ENCODE data around the gene UFD1. TPM values are rescaled to one million over a fixed set of nuclear protein-coding genes. Genes with fewer than 3 reads are reported as not detected.

The UFD1 gene
- total RNA-seq, 1 experiment from 2014 or later: 62.3 TPM

DNA sequence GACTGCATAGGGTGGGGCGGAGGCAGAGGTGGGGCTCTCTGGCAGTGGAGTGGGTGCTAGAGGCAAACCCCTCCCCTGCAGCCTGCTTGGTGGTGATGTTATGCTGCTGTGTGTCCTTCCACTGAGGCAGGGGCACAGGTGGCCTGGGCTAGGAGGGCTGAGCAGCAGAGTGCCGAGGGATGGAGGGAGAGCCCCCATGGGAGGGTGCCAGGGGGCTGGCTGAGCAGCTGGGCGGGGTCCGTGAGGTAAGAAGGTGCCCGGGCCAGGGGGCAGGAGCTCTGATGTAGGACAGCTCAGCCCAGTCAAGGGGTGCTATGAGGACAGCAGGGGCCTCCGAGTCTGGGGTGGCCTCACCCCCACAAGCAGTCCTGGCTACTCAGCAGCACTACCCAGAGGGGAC, 41.0 kb upstream of the UFD1 start:
- no peaks in the 10 kb centered on the region for H3K27me3 Mint-ChIP-seq (ENCODE audit: insufficient read depth, unreplicated experiment)

DNA sequence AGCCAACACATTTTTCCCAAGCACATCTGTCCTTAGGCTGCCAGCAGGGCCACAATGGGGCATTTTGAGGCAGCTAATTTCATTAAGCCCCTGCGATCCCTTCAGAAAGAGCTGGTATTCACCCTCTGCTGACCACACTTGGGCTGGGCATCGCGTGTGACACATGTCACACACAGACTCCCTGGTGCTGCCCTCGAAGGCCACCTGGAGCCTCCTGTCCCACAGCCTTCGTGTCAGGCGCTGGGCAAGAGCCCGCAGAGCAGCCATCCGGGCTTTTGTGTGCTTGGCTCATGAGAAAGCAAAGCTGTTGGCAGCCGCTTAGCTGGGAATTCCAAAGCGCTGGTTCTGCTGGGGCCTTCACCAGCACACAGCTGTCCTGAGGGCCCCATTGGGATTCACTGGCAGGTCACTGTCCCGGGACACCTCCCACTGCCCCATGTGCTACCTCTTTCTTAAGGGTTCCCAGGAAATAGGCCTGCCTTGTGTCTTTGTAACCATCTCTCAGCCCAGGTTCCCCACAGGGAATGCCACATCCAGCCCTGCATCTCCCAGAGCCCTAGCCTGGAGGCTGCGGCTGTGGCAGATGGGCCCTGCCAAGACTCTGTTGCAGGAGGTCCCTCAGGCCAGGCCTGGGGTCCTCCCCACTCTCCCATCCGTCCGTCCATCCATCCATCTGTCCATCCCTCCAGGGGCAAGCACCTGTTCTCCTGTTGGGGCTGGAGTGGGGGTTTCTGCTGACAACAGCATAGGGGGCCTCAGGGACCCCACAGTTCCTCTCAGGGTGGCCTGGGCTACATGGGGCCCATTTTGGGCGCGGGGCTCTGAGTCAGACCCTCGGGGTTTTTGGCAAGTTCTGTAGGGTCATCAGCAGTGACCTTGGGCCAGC, 40.3 kb upstream of the UFD1 start:
- no peak for DNase-seq (ENCODE audit: unreplicated experiment)
- Mint-ChIP-seq H3K36me3 (ENCODE audit: insufficient read depth, unreplicated experiment) (peaks cover 9% of the 10 kb centered on the region), H3K27ac (ENCODE audit: low read depth, unreplicated experiment) (no peak overlapping the region), H3K4me3 (ENCODE audit: unreplicated experiment) (no peak overlapping the region), H3K27me3 (ENCODE audit: insufficient read depth, unreplicated experiment) (no peaks in the 10 kb centered on the region), H3K4me1 (ENCODE audit: insufficient read depth, unreplicated experiment) (no peaks in the 10 kb centered on the region), H3K9me3 (ENCODE audit: unreplicated experiment) (no peaks in the 10 kb centered on the region)
- intact Hi-C loops (cut with micrococcal nuclease): no loop called here
- ChIA-PET CTCF (interaction anchor here (0.5 kb wide), 1 partner anchor 391 kb away, joined by 3 read pairs; no protein-coding TSS in a partner anchor), POLR2A (no interaction called here)
- TF ChIP-seq, protein P1, sequence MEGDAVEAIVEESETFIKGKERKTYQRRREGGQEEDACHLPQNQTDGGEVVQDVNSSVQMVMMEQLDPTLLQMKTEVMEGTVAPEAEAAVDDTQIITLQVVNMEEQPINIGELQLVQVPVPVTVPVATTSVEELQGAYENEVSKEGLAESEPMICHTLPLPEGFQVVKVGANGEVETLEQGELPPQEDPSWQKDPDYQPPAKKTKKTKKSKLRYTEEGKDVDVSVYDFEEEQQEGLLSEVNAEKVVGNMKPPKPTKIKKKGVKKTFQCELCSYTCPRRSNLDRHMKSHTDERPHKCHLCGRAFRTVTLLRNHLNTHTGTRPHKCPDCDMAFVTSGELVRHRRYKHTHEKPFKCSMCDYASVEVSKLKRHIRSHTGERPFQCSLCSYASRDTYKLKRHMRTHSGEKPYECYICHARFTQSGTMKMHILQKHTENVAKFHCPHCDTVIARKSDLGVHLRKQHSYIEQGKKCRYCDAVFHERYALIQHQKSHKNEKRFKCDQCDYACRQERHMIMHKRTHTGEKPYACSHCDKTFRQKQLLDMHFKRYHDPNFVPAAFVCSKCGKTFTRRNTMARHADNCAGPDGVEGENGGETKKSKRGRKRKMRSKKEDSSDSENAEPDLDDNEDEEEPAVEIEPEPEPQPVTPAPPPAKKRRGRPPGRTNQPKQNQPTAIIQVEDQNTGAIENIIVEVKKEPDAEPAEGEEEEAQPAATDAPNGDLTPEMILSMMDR (IDR thresholded peaks at IDR 0.05; ENCODE audit: unreplicated experiment): no peak
- BruUV-seq (replicated peaks): no TSS peak

More for the DNA sequence above, 41.0 kb upstream of the UFD1 start:
- H3K36me3 Mint-ChIP-seq (ENCODE audit: insufficient read depth, unreplicated experiment): peaks cover 9% of the 10 kb centered on the region
- TF ChIP-seq, protein P1 (IDR thresholded peaks at IDR 0.05; ENCODE audit: unreplicated experiment): no peak
- no peaks in the 10 kb centered on the region for H3K4me1 Mint-ChIP-seq (ENCODE audit: insufficient read depth, unreplicated experiment)
- POLR2A ChIA-PET: no interaction called here
- H3K4me3 Mint-ChIP-seq (ENCODE audit: unreplicated experiment): no peak overlapping the region
- no peak overlapping the region for H3K27ac Mint-ChIP-seq (ENCODE audit: low read depth, unreplicated experiment)
- H3K9me3 Mint-ChIP-seq (ENCODE audit: unreplicated experiment): no peaks in the 10 kb centered on the region
- CTCF ChIA-PET: no interaction called here
- no TSS peak for BruUV-seq (replicated peaks)
- intact Hi-C loops (cut with micrococcal nuclease): no loop called here
- DNase-seq (ENCODE audit: unreplicated experiment): no peak

DNA sequence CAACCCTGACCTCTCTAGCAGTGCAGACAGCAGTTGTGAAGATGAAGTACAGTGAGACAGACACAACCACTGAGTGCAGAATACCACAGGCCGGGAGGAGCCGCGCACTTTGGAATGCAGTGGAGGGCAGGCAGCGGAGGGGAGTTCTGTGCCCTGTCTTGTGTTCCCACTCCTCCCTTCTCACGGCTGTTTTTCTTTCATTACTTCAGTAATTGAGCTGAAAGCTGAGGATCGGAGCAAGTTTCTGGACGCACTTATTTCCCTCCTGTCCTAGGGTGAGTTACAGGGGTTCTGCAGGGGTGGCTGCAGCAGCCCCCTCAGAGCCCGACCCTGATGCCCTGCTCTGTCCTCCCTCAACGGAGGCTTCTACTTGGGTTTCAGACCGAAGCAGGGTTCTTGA, 39.6 kb upstream of the UFD1 start:
- intact Hi-C loops (cut with micrococcal nuclease): no loop called here
- no peaks in the 10 kb centered on the region for H3K27me3 Mint-ChIP-seq (ENCODE audit: insufficient read depth, unreplicated experiment)
- no peaks in the 10 kb centered on the region for H3K4me1 Mint-ChIP-seq (ENCODE audit: insufficient read depth, unreplicated experiment)
- no peak overlapping the region for H3K27ac Mint-ChIP-seq (ENCODE audit: low read depth, unreplicated experiment)
- CTCF ChIA-PET: interaction anchor here (0.5 kb wide), 1 partner anchor 391 kb away, joined by 3 read pairs; no protein-coding TSS in a partner anchor
- POLR2A ChIA-PET: no interaction called here
- H3K36me3 Mint-ChIP-seq (ENCODE audit: insufficient read depth, unreplicated experiment): peaks cover 9% of the 10 kb centered on the region
- TF ChIP-seq, protein P1 (IDR thresholded peaks at IDR 0.05; ENCODE audit: unreplicated experiment): no peak
- no peak for DNase-seq (ENCODE audit: unreplicated experiment)
- no peak overlapping the region for H3K4me3 Mint-ChIP-seq (ENCODE audit: unreplicated experiment)
- no TSS peak for BruUV-seq (replicated peaks)
- H3K9me3 Mint-ChIP-seq (ENCODE audit: unreplicated experiment): no peaks in the 10 kb centered on the region

DNA sequence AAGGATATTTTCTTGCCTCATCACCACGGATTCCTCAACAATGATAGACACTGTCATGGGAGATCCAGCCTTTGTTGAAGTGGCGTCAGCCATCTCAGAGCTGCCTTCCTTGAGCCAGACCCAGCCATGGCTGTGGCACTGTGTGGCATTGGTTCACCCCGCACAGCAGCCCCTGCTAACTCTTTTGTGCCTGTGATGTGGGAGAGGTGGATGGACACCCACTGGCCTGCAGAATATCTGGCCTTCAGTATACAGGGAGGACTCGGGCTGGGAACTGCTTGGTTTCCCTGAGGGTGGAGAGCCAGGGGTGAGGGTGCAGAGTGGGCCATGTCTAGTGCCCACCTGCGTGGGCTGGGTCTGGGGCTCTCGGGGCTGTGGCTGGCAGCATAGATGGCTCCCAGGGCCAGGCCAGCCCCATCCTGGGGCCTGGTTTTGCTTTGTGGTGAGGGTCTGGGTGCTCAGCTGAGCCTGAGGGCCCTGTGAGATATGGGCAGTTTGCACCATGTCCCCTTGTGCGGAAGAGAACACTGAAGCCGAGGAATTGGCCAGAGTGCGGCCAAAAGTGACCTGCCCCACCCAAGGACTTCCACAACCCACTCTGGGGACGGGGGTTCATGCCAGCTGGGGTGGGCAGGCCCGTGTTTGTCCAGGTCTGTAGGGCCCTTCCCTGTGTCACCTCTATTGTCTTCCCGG, 39.1 kb upstream of the UFD1 start:
- Mint-ChIP-seq H3K27ac (ENCODE audit: low read depth, unreplicated experiment) (no peak overlapping the region), H3K36me3 (ENCODE audit: insufficient read depth, unreplicated experiment) (peaks cover 9% of the 10 kb centered on the region), H3K4me3 (ENCODE audit: unreplicated experiment) (no peak overlapping the region), H3K4me1 (ENCODE audit: insufficient read depth, unreplicated experiment) (no peaks in the 10 kb centered on the region), H3K9me3 (ENCODE audit: unreplicated experiment) (no peaks in the 10 kb centered on the region), H3K27me3 (ENCODE audit: insufficient read depth, unreplicated experiment) (no peaks in the 10 kb centered on the region)
- no TSS peak for BruUV-seq (replicated peaks)
- intact Hi-C loops (cut with micrococcal nuclease): no loop called here
- ChIA-PET POLR2A (interaction anchor here (0.6 kb wide), 1 partner anchor 38 kb away, joined by 3 read pairs; the partner anchor contains the start of gene CDC45), CTCF (no interaction called here)
- DNase-seq (ENCODE audit: unreplicated experiment): no peak
- TF ChIP-seq, protein P1 (IDR thresholded peaks at IDR 0.05; ENCODE audit: unreplicated experiment): no peak
